NCI-H1105 treated with DMSO at 0.1 percent for 48 hours (cell line): Measurements from ENCODE around the gene YARS2.
A peak's percentile ranks its signal among the peaks of the same experiment; 100 is the strongest.

Source experiments
- DNase-seq: peaks from one replicate; lab custom pipeline; 2025; lab: John Stamatoyannopoulos, UW

Gene YARS2

GRCh38 chr12:32755654-32756475 lies at the start of gene YARS2:
Gene YARS2, minus strand, starts transcription at chr12:32755897. Its CDS starts 23 bp downstream, at chr12:32755874.
- DNase-seq = peak; percentile 96

GRCh38 chr12:32804301-32804700 lies 48.6 kb upstream of the YARS2 start:
- no peak for DNase-seq

GRCh38 chr12:32801269-32801980 lies 45.7 kb upstream of the YARS2 start:
- no peak for DNase-seq

- DNase-seq = no peak
These were observed 38.6 kb upstream of the YARS2 start for GRCh38 chr12:32794281-32794680.

- no peak for DNase-seq
These were observed 34.2 kb upstream of the YARS2 start for GRCh38 chr12:32789916-32790315.

GRCh38 chr12:32789446-32789845 lies 33.7 kb upstream of the YARS2 start:
- DNase-seq = no peak

- DNase-seq = no peak
These were observed 32.7 kb upstream of the YARS2 start for GRCh38 chr12:32788405-32788804.

- no peak for DNase-seq
These were observed 29.9 kb upstream of the YARS2 start for GRCh38 chr12:32785557-32785956.

- no peak for DNase-seq
These were observed 27.3 kb upstream of the YARS2 start for GRCh38 chr12:32783029-32783428.

- DNase-seq = no peak
These were observed 24.4 kb upstream of the YARS2 start for GRCh38 chr12:32780071-32780470.

- no peak for DNase-seq
These were observed 22.0 kb upstream of the YARS2 start for GRCh38 chr12:32777691-32778175.

GRCh38 chr12:32777159-32777558 lies 21.5 kb upstream of the YARS2 start:
- DNase-seq = no peak

- DNase-seq = no peak
These were observed 20.6 kb upstream of the YARS2 start for GRCh38 chr12:32776258-32776657.

GRCh38 chr12:32773691-32774090 lies 18.0 kb upstream of the YARS2 start:
- DNase-seq = no peak

- no peak for DNase-seq
These were observed 14.4 kb upstream of the YARS2 start for GRCh38 chr12:32770141-32770540.

GRCh38 chr12:32768518-32768917 lies 12.8 kb upstream of the YARS2 start:
- DNase-seq = no peak

- DNase-seq = peak; percentile 46
These were observed 10.2 kb upstream of the YARS2 start for GRCh38 chr12:32765906-32766305.

- no peak for DNase-seq
These were observed 6.0 kb upstream of the YARS2 start for GRCh38 chr12:32761716-32762115.

GRCh38 chr12:32757157-32757556 lies 1.5 kb upstream of the YARS2 start:
- no peak for DNase-seq

- no peak for DNase-seq
These were observed 874 bp upstream of the YARS2 start for GRCh38 chr12:32756476-32757066.

GRCh38 chr12:32755051-32755653 lies 545 bp downstream of the YARS2 start:
- DNase-seq = peak; percentile 67

GRCh38 chr12:32754111-32754510 lies 1.6 kb downstream of the YARS2 start:
- no peak for DNase-seq
